Astrocyte of the cerebellum (primary cell): ENCODE measurements around the gene RORB.

ENCODE experiments used
- DNase-seq: peaks from one replicate; pipeline ENCODE4 v3.0.0-alpha.2; 2011; ENCODE audit warnings: low read depth
- H3K4me3 ChIP-seq: 2 replicates; pipeline ENCODE4 v1.5.1; 2011; ENCODE audit warnings: mild to moderate bottlenecking, low read depth, low read length, moderate library complexity
- CTCF ChIP-seq: IDR thresholded peaks from 2 replicates; pipeline ENCODE4 v1.5.1; 2012; ENCODE audit warnings: low read length, low read depth, moderate library complexity, mild to moderate bottlenecking; ENCODE audit errors: missing control alignments
- in situ Hi-C: cut with HindIII; loops from 2 replicates; pipeline ENCODE4 v1.10.0; 2017; ENCODE audit warnings: low sequenced_read_pairs

The RORB gene

GRCh38 chr9:74666625-74667316, 169.6 kb downstream of the RORB start:
- no peak for TF ChIP-seq CTCF
- DNase-seq = no peak
- no peak overlapping the region for H3K4me3 ChIP-seq
- in situ Hi-C loops = no loop called here

- no peak overlapping the region for H3K4me3 ChIP-seq
- in situ Hi-C loops = no loop called here
- TF ChIP-seq CTCF = no peak
- DNase-seq = no peak
Observed at GRCh38 chr9:74672237-74672636, 175.1 kb downstream of the RORB start.

- no peak overlapping the region for H3K4me3 ChIP-seq
- no peak for DNase-seq
- no peak for TF ChIP-seq CTCF
- in situ Hi-C loops = no loop called here
Observed at GRCh38 chr9:74674077-74674476, 176.9 kb downstream of the RORB start.

GRCh38 chr9:74681906-74682305, 184.8 kb downstream of the RORB start:
- in situ Hi-C loops = no loop called here
- DNase-seq = no peak
- TF ChIP-seq CTCF = no peak

GRCh38 chr9:74683322-74683721, 186.2 kb downstream of the RORB start:
- no peak for TF ChIP-seq CTCF
- DNase-seq = no peak
- no peak overlapping the region for H3K4me3 ChIP-seq
- in situ Hi-C loops = no loop called here

More at GRCh38 chr9:74681906-74682305, 184.8 kb downstream of the RORB start:
- H3K4me3 ChIP-seq = no peak overlapping the region

- TF ChIP-seq CTCF = no peak
- in situ Hi-C loops = no loop called here
- H3K4me3 ChIP-seq = no peak overlapping the region
- no peak for DNase-seq
Observed at GRCh38 chr9:74691058-74691457, 193.9 kb downstream of the RORB start.
